HCT116 (cell line): ENCODE measurements around the gene SECISBP2. TPM values are rescaled to one million over a fixed set of nuclear protein-coding genes. Genes with fewer than 3 reads are reported as not detected.

Experiments used
- ATAC-seq: fragments of 200-7000 bp; cut with Tn5 transposase; 2 replicates; pipeline ENCODE4 v1.9.1; 2020; ENCODE audit warnings: mild to moderate bottlenecking, moderate library complexity
- BruUV-seq: library from RNA; stranded (reverse); fragments of 400-500 nt; replicated peaks from 2 replicates; lab custom pipeline; 2021; lab: Mats Ljungman, UMichigan
- CTCF ChIA-PET: fragments of 300-600 bp; sonication (Branson Sonifier 250); formaldehyde crosslinking; loops from one replicate; lab custom pipeline; 2021; ENCODE audit warnings: antibody characterized with exemption; lab: Charles Lee
- POLR2A ChIA-PET: fragments of 300-600, 350-600 bp; sonication (Branson Sonifier 250); formaldehyde crosslinking; loops from one replicate; lab custom pipeline; 2021; ENCODE audit warnings: antibody characterized with exemption; lab: Charles Lee
- RAD21 ChIA-PET, 2 experiments: fragments of 300-600 bp; sonication (Branson Sonifier 250); formaldehyde crosslinking; loops; one replicate each; lab custom pipeline; 2023; ENCODE audit warnings: low total read pairs in 2 of 2; ENCODE audit not compliant: uncharacterized antibody in 2 of 2, unreplicated experiment in 2 of 2, low non-redundant PET in 1 of 2; lab: Charles Lee
- DNase-seq: peaks from one replicate; pipeline ENCODE4 v3.0.0-alpha.2; 2010; ENCODE audit warnings: low read depth, low spot score
- H2AFZ ChIP-seq: fragments of 200-600 bp; shearing (Covaris generic), sonication (generic); 2 replicates; pipeline ENCODE4 v1.6.1; 2017; ENCODE audit warnings: low read depth, mixed run types, mixed read lengths, antibody characterized with exemption, low read length; ENCODE audit not compliant: poor library complexity, severe bottlenecking
- H3K27ac ChIP-seq: 2 replicates; pipeline ENCODE4 v1.5.1; 2012; ENCODE audit warnings: low read depth, low read length
- H3K27me3 ChIP-seq: fragments of 200-600 bp; sonication (generic); 2 replicates; pipeline ENCODE4 v1.6.1; 2016; ENCODE audit warnings: mixed run types, low read length, mixed read lengths; ENCODE audit not compliant: insufficient read depth
- H3K36me3 ChIP-seq, 2 experiments: fragments of 200-500 bp in 1 of 2; fragments of 200-600 bp in 1 of 2; sonication (Bioruptor generic) in 1 of 2; sonication (generic) in 1 of 2; 2 replicates each; pipeline versions ENCODE4 v1.5.1 to v1.6.1; 2014 to 2016; ENCODE audit warnings: low read length in 2 of 2, inconsistent platforms in 1 of 2, mixed read lengths in 1 of 2, mixed run types in 1 of 2; ENCODE audit not compliant: insufficient read depth in 2 of 2, control insufficient read depth in 1 of 2
- H3K4me1 ChIP-seq, 2 experiments: fragments of 200-600 bp in 1 of 2; sonication (generic) in 1 of 2; 2 replicates each; pipeline versions ENCODE4 v1.5.1 to v1.6.1; 2012 to 2017; ENCODE audit warnings: low read length in 2 of 2, inconsistent platforms in 1 of 2, mild to moderate bottlenecking in 1 of 2, mixed read lengths in 1 of 2, mixed run types in 1 of 2, moderate library complexity in 1 of 2; ENCODE audit not compliant: insufficient read depth in 2 of 2, control insufficient read depth in 1 of 2
- H3K4me2 ChIP-seq: fragments of 200-600 bp; sonication (generic); 2 replicates; pipeline ENCODE4 v1.6.1; 2017; ENCODE audit warnings: mixed run types, low read length, mixed read lengths
- H3K4me3 ChIP-seq, 2 experiments: fragments of 200-600 bp in 1 of 2; sonication (generic) in 1 of 2; replicated peaks in 1 of 2; 2 replicates each; pipeline ENCODE4 v1.5.1; 2011 to 2016; ENCODE audit warnings: low read length in 2 of 2, control low read depth in 1 of 2, low read depth in 1 of 2, mild to moderate bottlenecking in 1 of 2, mixed read lengths in 1 of 2, mixed run types in 1 of 2
- H3K79me2 ChIP-seq: fragments of 200-600 bp; sonication (generic); 2 replicates; pipeline ENCODE4 v1.6.1; 2017; ENCODE audit warnings: mild to moderate bottlenecking, mixed run types, low read length, moderate library complexity, mixed read lengths; ENCODE audit not compliant: insufficient read depth
- H3K9ac ChIP-seq: fragments of 200-600 bp; sonication (generic); 2 replicates; pipeline ENCODE4 v1.6.1; 2016; ENCODE audit warnings: low read length, mixed read lengths
- H3K9me2 ChIP-seq: fragments of 200-600 bp; sonication (generic), shearing (Covaris generic); 2 replicates; pipeline ENCODE4 v1.6.1; 2017; ENCODE audit warnings: mixed run types, mild to moderate bottlenecking, moderate library complexity; ENCODE audit not compliant: insufficient read depth
- H3K9me3 ChIP-seq, 2 experiments: fragments of 200-500 bp in 1 of 2; fragments of 200-600 bp in 1 of 2; sonication (Bioruptor generic) in 1 of 2; sonication (generic) in 1 of 2; 2 replicates each; pipeline ENCODE4 v1.6.1; 2014 to 2017; ENCODE audit warnings: low read length in 2 of 2, mixed read lengths in 2 of 2, inconsistent platforms in 1 of 2, low read depth in 1 of 2, mild to moderate bottlenecking in 1 of 2, mixed run types in 1 of 2, moderate library complexity in 1 of 2; ENCODE audit not compliant: control insufficient read depth in 1 of 2, insufficient read depth in 1 of 2
- H4K20me1 ChIP-seq: fragments of 200-600 bp; sonication (generic), shearing (Covaris generic); 2 replicates; pipeline ENCODE4 v1.6.1; 2017; ENCODE audit warnings: mixed run types, mild to moderate bottlenecking, moderate library complexity; ENCODE audit not compliant: insufficient read depth
- CBX3 ChIP-seq: IDR thresholded peaks from 2 replicates; pipeline ENCODE4 v1.6.1; 2012; ENCODE audit warnings: low read depth
- EGR1 ChIP-seq: IDR thresholded peaks from 2 replicates; pipeline ENCODE4 v1.6.1; 2012; ENCODE audit warnings: low read depth
- ELF1 ChIP-seq: IDR thresholded peaks from 2 replicates; pipeline ENCODE4 v1.6.1; 2012; ENCODE audit warnings: low read depth, borderline replicate concordance
- EZH2 ChIP-seq: fragments of 200-600 bp; sonication (generic); IDR thresholded peaks from 2 replicates; pipeline ENCODE4 v1.6.1; 2017; ENCODE audit warnings: antibody characterized with exemption, mixed run types
- EZH2phosphoT487 ChIP-seq: fragments of 200-600 bp; IDR thresholded peaks from 2 replicates; pipeline ENCODE4 v1.6.1; 2018; ENCODE audit warnings: antibody characterized with exemption, borderline replicate concordance
- FOSL1 ChIP-seq: IDR thresholded peaks from 2 replicates; pipeline ENCODE4 v1.6.1; 2012; ENCODE audit warnings: low read depth
- MAX ChIP-seq: IDR thresholded peaks from 2 replicates; pipeline ENCODE4 v1.6.1; 2012
- POLR2A ChIP-seq: IDR thresholded peaks from 2 replicates; pipeline ENCODE4 v1.7.0; 2011; ENCODE audit warnings: borderline replicate concordance; ENCODE audit not compliant: insufficient read depth, insufficient read length; ENCODE audit errors: extremely low read depth
- POLR2AphosphoS5 ChIP-seq: IDR thresholded peaks from 2 replicates; pipeline ENCODE4 v1.6.1; 2011; ENCODE audit warnings: mild to moderate bottlenecking, low read depth, low read length, moderate library complexity
- SIN3A ChIP-seq: IDR thresholded peaks from 2 replicates; pipeline ENCODE4 v1.6.1; 2012; ENCODE audit warnings: low read depth
- SP1 ChIP-seq: IDR thresholded peaks from 2 replicates; pipeline ENCODE4 v1.6.1; 2012; ENCODE audit warnings: low read depth
- TCF7L2 ChIP-seq: IDR thresholded peaks from 2 replicates; pipeline ENCODE4 v1.7.0; 2011; ENCODE audit warnings: borderline replicate concordance, inconsistent platforms; ENCODE audit not compliant: insufficient read depth, insufficient read length; ENCODE audit errors: extremely low read depth
- YY1 ChIP-seq: IDR thresholded peaks from 2 replicates; pipeline ENCODE4 v1.6.1; 2011; ENCODE audit warnings: low read length, low read depth, moderate library complexity, mild to moderate bottlenecking; ENCODE audit not compliant: insufficient replicate concordance; ENCODE audit errors: extremely low read depth
- ZFX ChIP-seq: fragments of 450-650 bp; IDR thresholded peaks from 2 replicates; pipeline ENCODE4 v1.6.1; 2017
- ZNF274 ChIP-seq: fragments of 200-500 bp; sonication (Bioruptor generic); IDR thresholded peaks from 2 replicates; pipeline ENCODE4 v1.6.1; 2014; ENCODE audit warnings: mild to moderate bottlenecking, low read depth, low read length, inconsistent platforms
- intact Hi-C: fragments of 100-400 bp; cut with micrococcal nuclease; formaldehyde crosslinking; loops from 2 replicates; pipeline ENCODE4 v1.10.0; 2022
- total RNA-seq: library from RNA; stranded (reverse); gene quantifications from one replicate; pipeline ENCODE4 v1.2.1, GENCODE V29; 2021; ENCODE audit not compliant: unreplicated experiment
- TF ChIP-seq, protein P1 (sequence below), 3 experiments: fragments of 200-600 bp in 1 of 3; sonication (generic) in 1 of 3; IDR thresholded peaks in 2 of 3; conservative IDR thresholded peaks in 1 of 3; 2 replicates each; pipeline ENCODE4 v1.5.1; 2012 to 2017; ENCODE audit warnings: low read depth in 2 of 3, low read length in 2 of 3, antibody characterized with exemption in 1 of 3, borderline replicate concordance in 1 of 3, control low read depth in 1 of 3, mild to moderate bottlenecking in 1 of 3, mixed read lengths in 1 of 3, mixed run types in 1 of 3, moderate library complexity in 1 of 3; ENCODE audit not compliant: insufficient read depth in 1 of 3

Gene SECISBP2
- total RNA-seq, 1 experiment from 2014 or later: 41.6 TPM

GRCh38 chr9:89349607-89350006 is 31.3 kb downstream of the SECISBP2 start:
- H3K9me3 ChIP-seq: no peaks in the 10 kb centered on the region
- no peak for ATAC-seq
- TF ChIP-seq, protein P1, sequence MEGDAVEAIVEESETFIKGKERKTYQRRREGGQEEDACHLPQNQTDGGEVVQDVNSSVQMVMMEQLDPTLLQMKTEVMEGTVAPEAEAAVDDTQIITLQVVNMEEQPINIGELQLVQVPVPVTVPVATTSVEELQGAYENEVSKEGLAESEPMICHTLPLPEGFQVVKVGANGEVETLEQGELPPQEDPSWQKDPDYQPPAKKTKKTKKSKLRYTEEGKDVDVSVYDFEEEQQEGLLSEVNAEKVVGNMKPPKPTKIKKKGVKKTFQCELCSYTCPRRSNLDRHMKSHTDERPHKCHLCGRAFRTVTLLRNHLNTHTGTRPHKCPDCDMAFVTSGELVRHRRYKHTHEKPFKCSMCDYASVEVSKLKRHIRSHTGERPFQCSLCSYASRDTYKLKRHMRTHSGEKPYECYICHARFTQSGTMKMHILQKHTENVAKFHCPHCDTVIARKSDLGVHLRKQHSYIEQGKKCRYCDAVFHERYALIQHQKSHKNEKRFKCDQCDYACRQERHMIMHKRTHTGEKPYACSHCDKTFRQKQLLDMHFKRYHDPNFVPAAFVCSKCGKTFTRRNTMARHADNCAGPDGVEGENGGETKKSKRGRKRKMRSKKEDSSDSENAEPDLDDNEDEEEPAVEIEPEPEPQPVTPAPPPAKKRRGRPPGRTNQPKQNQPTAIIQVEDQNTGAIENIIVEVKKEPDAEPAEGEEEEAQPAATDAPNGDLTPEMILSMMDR (IDR thresholded peaks at IDR 0.05 in 2 of 3, conservative IDR thresholded peaks at IDR 0.05 in 1 of 3; ENCODE audit: borderline replicate concordance in 1 of 3, insufficient read depth in 1 of 3, low read depth in 2 of 3, low read length in 2 of 3): no peak
- TF ChIP-seq POLR2AphosphoS5: no peak
- TF ChIP-seq, all 23 proteins: peak for 0
- H4K20me1 ChIP-seq: no peaks in the 10 kb centered on the region
- intact Hi-C loops: no loop called here
- H3K36me3 ChIP-seq: peaks cover 30 to 33% of the 10 kb centered on the region in 2 experiments
- POLR2A ChIA-PET: no interaction called here
- H3K27me3 ChIP-seq: no peaks in the 10 kb centered on the region
- no TSS peak for BruUV-seq
- no peak overlapping the region for H3K9ac ChIP-seq
- H3K4me1 ChIP-seq: no peaks in the 10 kb centered on the region
- H3K27ac ChIP-seq: no peak overlapping the region
- no peaks in the 10 kb centered on the region for H3K79me2 ChIP-seq
- no peak overlapping the region for H3K4me3 ChIP-seq
- no peak overlapping the region for H2AFZ ChIP-seq
- H3K9me2 ChIP-seq: no peaks in the 10 kb centered on the region
- H3K4me2 ChIP-seq: no peak overlapping the region
- DNase-seq: no peak
- RAD21 ChIA-PET: no interaction called here
- CTCF ChIA-PET: no interaction called here

DNA sequence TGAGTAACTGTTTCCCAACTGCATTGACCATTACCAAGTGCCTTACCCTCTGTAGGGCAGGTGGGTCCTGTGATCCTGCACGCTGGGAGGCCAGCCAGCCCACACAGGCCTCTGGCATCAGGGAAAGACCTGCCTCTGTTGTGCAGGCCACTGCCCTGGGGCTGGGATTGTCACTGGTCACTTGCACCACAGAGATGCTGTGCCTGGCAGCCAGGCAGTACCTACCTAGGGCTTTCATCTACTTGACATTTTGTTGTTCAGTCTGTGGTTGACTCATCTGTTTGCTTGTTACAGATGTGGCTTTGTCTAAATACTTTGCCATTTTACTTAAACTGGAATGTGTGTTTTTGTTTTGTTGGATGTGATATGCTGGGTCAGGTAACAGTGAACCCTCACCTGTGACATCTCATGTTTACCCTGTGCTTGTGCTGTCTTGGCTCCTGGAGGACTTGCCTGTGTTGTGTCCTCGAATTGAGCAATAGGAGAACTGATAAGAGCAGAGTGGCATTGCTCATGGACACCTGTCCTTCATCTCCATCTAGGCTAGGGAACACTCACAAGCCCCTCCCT is 32.8 kb downstream of the SECISBP2 start:
- Histone ChIP-seq H3K4me2 (no peak overlapping the region), H3K9me2 (no peaks in the 10 kb centered on the region), H3K4me1 (no peaks in the 10 kb centered on the region), H3K27ac (no peak overlapping the region), H2AFZ (no peak overlapping the region), H3K4me3 (no peak overlapping the region), H3K79me2 (no peaks in the 10 kb centered on the region), H4K20me1 (no peaks in the 10 kb centered on the region), H3K9ac (no peak overlapping the region), H3K27me3 (no peaks in the 10 kb centered on the region), H3K36me3 (peaks cover 31 to 44% of the 10 kb centered on the region in 2 experiments), H3K9me3 (no peaks in the 10 kb centered on the region)
- DNase-seq (no peak), ATAC-seq (no peak)
- CTCF ChIA-PET: no interaction called here
- intact Hi-C loops: no loop called here
- POLR2A ChIA-PET: no interaction called here
- RAD21 ChIA-PET: no interaction called here
- BruUV-seq: no TSS peak
- TF ChIP-seq MAX (no peak), ZFX (no peak), EGR1 (no peak), EZH2phosphoT487 (no peak), POLR2A (no peak), ELF1 (no peak), SP1 (no peak), YY1 (no peak), POLR2AphosphoS5 (no peak), EZH2 (no peak), TCF7L2 (no peak), CBX3 (no peak), ZNF274 (no peak), FOSL1 (no peak), SIN3A (no peak)
- TF ChIP-seq, protein P1 (IDR thresholded peaks at IDR 0.05 in 2 of 3, conservative IDR thresholded peaks at IDR 0.05 in 1 of 3; ENCODE audit: borderline replicate concordance in 1 of 3, insufficient read depth in 1 of 3, low read depth in 2 of 3, low read length in 2 of 3): no peak
